ENCODE results near the gene PRXL2A. TPM values are rescaled to one million over a fixed set of nuclear protein-coding genes. Genes with fewer than 3 reads are reported as not detected.

The PRXL2A gene
- total RNA-seq, 1 donor: 0.90 TPM

DNA sequence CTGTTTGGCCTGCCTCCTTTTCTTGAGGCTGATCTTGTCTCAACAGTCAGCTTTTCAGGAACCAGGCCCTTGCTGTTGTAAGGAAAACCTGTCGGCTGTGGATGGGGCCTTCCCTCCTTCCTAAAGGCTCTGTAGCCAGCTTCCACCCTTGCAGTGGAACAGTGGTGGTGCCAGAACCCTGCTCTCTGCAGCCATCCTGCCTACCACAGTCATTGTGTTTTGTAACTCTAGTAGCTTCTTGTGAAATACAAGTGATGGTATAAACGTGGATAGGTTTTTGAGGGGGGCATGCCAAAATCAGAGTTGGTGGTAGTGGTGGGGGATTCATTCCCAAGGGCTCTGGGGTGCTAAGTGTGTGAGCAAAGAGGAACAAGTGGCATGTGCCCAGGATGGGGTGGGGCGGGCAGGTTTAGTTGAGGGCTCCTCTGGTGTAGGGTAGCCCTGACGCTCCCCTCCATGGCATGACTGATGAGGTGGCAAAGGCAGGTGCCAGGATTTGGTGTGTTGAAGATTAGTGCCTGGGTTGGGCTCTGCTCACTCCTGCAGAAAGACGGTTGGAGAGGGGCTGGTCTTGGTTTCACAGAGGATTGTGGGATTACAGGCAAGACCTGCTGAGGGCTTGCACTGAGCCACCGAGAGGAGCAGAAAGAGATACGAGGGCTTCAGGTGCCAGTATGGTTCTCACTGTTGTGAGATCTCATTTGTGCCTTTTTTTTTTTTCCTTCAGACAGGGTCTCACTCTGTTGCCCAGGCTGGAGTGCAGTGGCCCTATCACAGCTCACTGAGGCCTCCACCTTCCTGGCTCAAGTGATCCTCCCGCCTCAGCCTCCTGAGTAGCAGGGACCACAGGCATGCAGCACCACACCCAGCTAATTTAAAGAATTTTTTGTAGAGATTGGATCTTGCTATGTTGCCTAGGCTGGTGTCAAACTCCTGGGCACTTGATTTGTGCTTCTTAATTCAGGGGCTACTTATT, 53.1 kb downstream of the PRXL2A start:
- TF ChIP-seq CTCF (IDR thresholded peaks at IDR 0.05; ENCODE audit: insufficient read depth, low read length): no peak
- peak; percentile 68 for DNase-seq (ENCODE audit: low read depth)
- no peak overlapping the region for H3K4me3 ChIP-seq (ENCODE audit: low read depth, low read length)

GRCh38 chr10:80462299-80462980, 54.1 kb downstream of the PRXL2A start:
- peak; percentile 78 for DNase-seq (ENCODE audit: low read depth)
- TF ChIP-seq CTCF (IDR thresholded peaks at IDR 0.05; ENCODE audit: insufficient read depth, low read length): no peak
- peak overlapping the region; percentile 31 for H3K4me3 ChIP-seq (ENCODE audit: low read depth, low read length)

- peak; percentile 45 for DNase-seq (ENCODE audit: low read depth)
- TF ChIP-seq CTCF (IDR thresholded peaks at IDR 0.05; ENCODE audit: insufficient read depth, low read length): no peak
These were observed 54.8 kb downstream of the PRXL2A start for GRCh38 chr10:80462981-80463741.

DNA sequence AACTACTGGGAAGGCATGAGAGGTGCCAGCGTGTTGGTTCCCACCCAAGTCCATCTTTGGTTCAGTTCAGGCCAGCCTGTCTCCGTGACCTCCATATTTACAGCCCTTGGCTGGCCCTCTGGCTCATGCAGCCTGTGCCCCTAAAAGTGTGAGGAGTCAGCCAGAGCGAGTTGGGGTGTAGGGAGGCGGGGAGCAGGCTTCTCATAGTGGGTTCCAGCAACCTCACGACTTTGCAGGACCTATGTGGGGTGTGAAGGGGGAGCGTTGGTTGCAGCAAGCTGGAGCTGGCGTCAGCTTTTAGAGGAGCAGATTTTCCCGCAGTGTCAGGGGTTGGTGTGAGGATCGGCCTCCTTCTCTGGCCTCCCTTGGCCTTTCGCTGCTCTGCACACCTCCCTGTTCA, 55.5 kb downstream of the PRXL2A start:
- H3K4me3 ChIP-seq (ENCODE audit: low read depth, low read length): no peak overlapping the region
- TF ChIP-seq CTCF (IDR thresholded peaks at IDR 0.05; ENCODE audit: insufficient read depth, low read length): no peak
- DNase-seq (ENCODE audit: low read depth): no peak

More at GRCh38 chr10:80462981-80463741, 54.8 kb downstream of the PRXL2A start:
- H3K4me3 ChIP-seq (ENCODE audit: low read depth, low read length): peak overlapping the region; percentile 31

- no peak for TF ChIP-seq CTCF (IDR thresholded peaks at IDR 0.05; ENCODE audit: insufficient read depth, low read length)
- DNase-seq (ENCODE audit: low read depth): no peak
- H3K4me3 ChIP-seq (ENCODE audit: low read depth, low read length): no peak overlapping the region
These were observed 56.5 kb downstream of the PRXL2A start for GRCh38 chr10:80464557-80465450.

All from fibroblast of the aortic adventitia (primary cell).